Measurements from ENCODE around the gene ASAP2. TPM values are rescaled to one million over a fixed set of nuclear protein-coding genes. Genes with fewer than 3 reads are reported as not detected.

The ASAP2 gene
- polyA plus RNA-seq, 3 donors: 57.9 to 64.4 (median 63.7) TPM

GRCh38 chr2:9229470-9229820 is 22.8 kb downstream of the ASAP2 start:
- no peak for DNase-seq (ENCODE audit: low read depth in 3 of 3, low spot score in 2 of 3)

- no peak for DNase-seq (ENCODE audit: low read depth in 3 of 3, low spot score in 2 of 3)
Measured at GRCh38 chr2:9230051-9230802, 23.6 kb downstream of the ASAP2 start.

GRCh38 chr2:9230881-9231280 is 24.3 kb downstream of the ASAP2 start:
- DNase-seq (ENCODE audit: low read depth in 3 of 3, low spot score in 2 of 3): no peak

- DNase-seq (ENCODE audit: low read depth in 3 of 3, low spot score in 2 of 3): no peak
Measured at GRCh38 chr2:9231291-9232165, 24.9 kb downstream of the ASAP2 start.

- DNase-seq (ENCODE audit: low read depth in 3 of 3, low spot score in 2 of 3): no peak
Measured at GRCh38 chr2:9232166-9232479, 25.5 kb downstream of the ASAP2 start.

GRCh38 chr2:9232886-9233285 is 26.3 kb downstream of the ASAP2 start:
- no peak for DNase-seq (ENCODE audit: low read depth in 3 of 3, low spot score in 2 of 3)

GRCh38 chr2:9234680-9235146 is 28.1 kb downstream of the ASAP2 start:
- peak in 1 of 3 donors; percentile 29 for DNase-seq (ENCODE audit: low read depth in 3 of 3, low spot score in 2 of 3)

- DNase-seq (ENCODE audit: low read depth in 3 of 3, low spot score in 2 of 3): peak; percentile 64 to 80 (median 76)
Measured at GRCh38 chr2:9235147-9236044, 28.8 kb downstream of the ASAP2 start.

- DNase-seq (ENCODE audit: low read depth in 3 of 3, low spot score in 2 of 3): no peak
Measured at GRCh38 chr2:9236045-9236344, 29.4 kb downstream of the ASAP2 start.

GRCh38 chr2:9236867-9237266 is 30.3 kb downstream of the ASAP2 start:
- no peak for DNase-seq (ENCODE audit: low read depth in 3 of 3, low spot score in 2 of 3)

- DNase-seq (ENCODE audit: low read depth in 3 of 3, low spot score in 2 of 3): no peak
Measured at GRCh38 chr2:9237831-9238230, 31.2 kb downstream of the ASAP2 start.

- DNase-seq (ENCODE audit: low read depth in 3 of 3, low spot score in 2 of 3): no peak
Measured at GRCh38 chr2:9238591-9239326, 32.1 kb downstream of the ASAP2 start.

- no peak for DNase-seq (ENCODE audit: low read depth in 3 of 3, low spot score in 2 of 3)
Measured at GRCh38 chr2:9239616-9240015, 33.0 kb downstream of the ASAP2 start.

- DNase-seq (ENCODE audit: low read depth in 3 of 3, low spot score in 2 of 3): no peak
Measured at GRCh38 chr2:9240745-9241144, 34.1 kb downstream of the ASAP2 start.

- no peak for DNase-seq (ENCODE audit: low read depth in 3 of 3, low spot score in 2 of 3)
Measured at GRCh38 chr2:9241233-9241632, 34.6 kb downstream of the ASAP2 start.

GRCh38 chr2:9243357-9243756 is 36.7 kb downstream of the ASAP2 start:
- no peak for DNase-seq (ENCODE audit: low read depth in 3 of 3, low spot score in 2 of 3)

- DNase-seq (ENCODE audit: low read depth in 3 of 3, low spot score in 2 of 3): no peak
Measured at GRCh38 chr2:9244985-9245544, 38.5 kb downstream of the ASAP2 start.

GRCh38 chr2:9247177-9247576 is 40.6 kb downstream of the ASAP2 start:
- DNase-seq (ENCODE audit: low read depth in 3 of 3, low spot score in 2 of 3): no peak

- no peak for DNase-seq (ENCODE audit: low read depth in 3 of 3, low spot score in 2 of 3)
Measured at GRCh38 chr2:9247786-9248185, 41.2 kb downstream of the ASAP2 start.

- no peak for DNase-seq (ENCODE audit: low read depth in 3 of 3, low spot score in 2 of 3)
Measured at GRCh38 chr2:9248363-9248762, 41.8 kb downstream of the ASAP2 start.
